Suprapubic skin (tissue), 4 donors: ENCODE measurements around the gene LAPTM5. TPM values are rescaled to one million over a fixed set of nuclear protein-coding genes. Genes with fewer than 3 reads are reported as not detected.

Source experiments
- DNase-seq, 2 donors: peaks; one replicate each; pipeline ENCODE4 v3.0.0-alpha.2; 2019; ENCODE audit warnings: low spot score in 2 of 2
- H3K27ac ChIP-seq: fragments of 200-600 bp; sonication (generic); one replicate; pipeline ENCODE4 v1.5.1; 2019
- H3K27me3 ChIP-seq: fragments of 200-600 bp; sonication (generic); one replicate; pipeline ENCODE4 v1.5.1; 2019
- H3K36me3 ChIP-seq: fragments of 200-600 bp; sonication (generic); one replicate; pipeline ENCODE4 v1.5.1; 2019
- H3K4me1 ChIP-seq: fragments of 200-600 bp; sonication (generic); one replicate; pipeline ENCODE4 v1.5.1; 2019
- H3K4me3 ChIP-seq: fragments of 200-600 bp; sonication (generic); one replicate; pipeline ENCODE4 v1.5.1; 2019; ENCODE audit warnings: mild to moderate bottlenecking
- H3K9me3 ChIP-seq: fragments of 200-600 bp; sonication (generic); one replicate; pipeline ENCODE4 v1.5.1; 2019
- CTCF ChIP-seq, 2 donors: fragments of 200-600 bp in 1 of 2; fragments of 450-650 bp in 1 of 2; sonication (generic) in 1 of 2; IDR thresholded peaks; one replicate each; pipeline ENCODE4 v1.5.1; 2016 to 2019; ENCODE audit warnings: antibody characterized with exemption in 2 of 2, mild to moderate bottlenecking in 1 of 2, moderate library complexity in 1 of 2
- EP300 ChIP-seq: sonication (generic); formaldehyde crosslinking; IDR thresholded peaks from one replicate; pipeline ENCODE4 v1.6.1; 2017; ENCODE audit warnings: antibody characterized with exemption
- POLR2A ChIP-seq, 2 donors: fragments of 450-650 bp; IDR thresholded peaks; one replicate each; pipeline ENCODE4 v1.6.1; 2017; ENCODE audit warnings: antibody characterized with exemption in 2 of 2, mild to moderate bottlenecking in 2 of 2, moderate library complexity in 2 of 2
- POLR2AphosphoS5 ChIP-seq, 3 donors: sonication (generic); formaldehyde crosslinking; IDR thresholded peaks; one replicate each; pipeline ENCODE4 v1.6.1; 2017; ENCODE audit warnings: antibody characterized with exemption in 3 of 3
- WGBS: methylation state at CpG from one replicate; pipeline ENCODE4 v1.1.5; 2018; 5-methylcytosine and 5-hydroxymethylcytosine counted together
- total RNA-seq, 4 donors: library from RNA; depleted of rRNA; stranded (reverse); fragments of >200 nt; gene quantifications; one replicate each; pipeline ENCODE4 v1.1.0, GENCODE V29; 2016

The LAPTM5 gene
- total RNA-seq, 4 donors from 2014 or later = 9.9 to 13.7 (median 12.2) TPM

GRCh38 chr1:30764396-30764795 is 6.8 kb upstream of the LAPTM5 start:
- no peak overlapping the region for H3K4me3 ChIP-seq
- no peak for TF ChIP-seq POLR2AphosphoS5 (IDR thresholded peaks at IDR 0.05)
- no peak for TF ChIP-seq CTCF (IDR thresholded peaks at IDR 0.05)
- no peak for TF ChIP-seq POLR2A (IDR thresholded peaks at IDR 0.05)
- TF ChIP-seq EP300 = no peak
- no peaks in the 10 kb centered on the region for H3K36me3 ChIP-seq
- 95% methylated on average over 5 of the region's 5 CpGs for WGBS
- no peak overlapping the region for H3K27ac ChIP-seq
- no peak for DNase-seq
- H3K4me1 ChIP-seq = peaks cover 8% of the 10 kb centered on the region
- H3K27me3 ChIP-seq = no peaks in the 10 kb centered on the region
- no peaks in the 10 kb centered on the region for H3K9me3 ChIP-seq

- Histone ChIP-seq H3K36me3 (no peaks in the 10 kb centered on the region), H3K9me3 (no peaks in the 10 kb centered on the region), H3K27ac (no peak overlapping the region), H3K4me3 (no peak overlapping the region), H3K4me1 (peaks cover 8% of the 10 kb centered on the region), H3K27me3 (no peaks in the 10 kb centered on the region)
- TF ChIP-seq CTCF (IDR thresholded peaks at IDR 0.05) (no peak), POLR2AphosphoS5 (IDR thresholded peaks at IDR 0.05) (no peak), EP300 (no peak), POLR2A (IDR thresholded peaks at IDR 0.05) (no peak)
- 78% methylated on average over 10 of the region's 10 CpGs for WGBS
- DNase-seq = no peak
These were observed 6.2 kb upstream of the LAPTM5 start for GRCh38 chr1:30763651-30764248.

GRCh38 chr1:30762930-30763650 is 5.5 kb upstream of the LAPTM5 start:
- H3K27ac ChIP-seq = no peak overlapping the region

GRCh38 chr1:30762152-30762929 is 4.8 kb upstream of the LAPTM5 start:
- Histone ChIP-seq H3K4me1 (peaks cover 10% of the 10 kb centered on the region), H3K4me3 (no peak overlapping the region), H3K27me3 (no peaks in the 10 kb centered on the region), H3K27ac (no peak overlapping the region), H3K36me3 (no peaks in the 10 kb centered on the region), H3K9me3 (no peaks in the 10 kb centered on the region)
- 80% methylated on average over 1 of the region's 6 CpGs for WGBS
- TF ChIP-seq POLR2AphosphoS5 (IDR thresholded peaks at IDR 0.05) (no peak), CTCF (IDR thresholded peaks at IDR 0.05) (no peak), EP300 (no peak), POLR2A (IDR thresholded peaks at IDR 0.05) (no peak)
- DNase-seq = no peak

More at GRCh38 chr1:30762930-30763650, 5.5 kb upstream of the LAPTM5 start:
- TF ChIP-seq CTCF (IDR thresholded peaks at IDR 0.05) = no peak
- TF ChIP-seq POLR2AphosphoS5 (IDR thresholded peaks at IDR 0.05) = no peak
- no peak for TF ChIP-seq EP300
- TF ChIP-seq POLR2A (IDR thresholded peaks at IDR 0.05) = no peak
- Histone ChIP-seq H3K27me3 (no peaks in the 10 kb centered on the region), H3K4me3 (no peak overlapping the region), H3K9me3 (no peaks in the 10 kb centered on the region), H3K36me3 (no peaks in the 10 kb centered on the region), H3K4me1 (peaks cover 9% of the 10 kb centered on the region)
- WGBS = 81% methylated on average over 7 of the region's 7 CpGs
- DNase-seq = no peak
